Activated CD8-positive, alpha-beta memory T cell treated with anti-CD3 and anti-CD28 coated beads for 36 hours (primary cell): ENCODE measurements around the gene NAV3. TPM values are rescaled to one million over a fixed set of nuclear protein-coding genes. Genes with fewer than 3 reads are reported as not detected.

ENCODE experiments used
- CTCF ChIA-PET: fragments of 350-600 bp; sonication (Branson Sonifier 250); formaldehyde crosslinking; loops from one replicate; lab custom pipeline; 2021; ENCODE audit warnings: antibody characterized with exemption; lab: Charles Lee
- POLR2A ChIA-PET: fragments of 350-600 bp; sonication (Branson Sonifier 250); formaldehyde crosslinking; loops from one replicate; lab custom pipeline; 2021; ENCODE audit warnings: antibody characterized with exemption; lab: Charles Lee
- total RNA-seq, 2 experiments: library from RNA; stranded (reverse); gene quantifications; one replicate each; pipeline ENCODE4 v1.2.3, GENCODE V29; 2021

Gene NAV3
- total RNA-seq, 2 experiments from 2014 or later, result not detected

DNA sequence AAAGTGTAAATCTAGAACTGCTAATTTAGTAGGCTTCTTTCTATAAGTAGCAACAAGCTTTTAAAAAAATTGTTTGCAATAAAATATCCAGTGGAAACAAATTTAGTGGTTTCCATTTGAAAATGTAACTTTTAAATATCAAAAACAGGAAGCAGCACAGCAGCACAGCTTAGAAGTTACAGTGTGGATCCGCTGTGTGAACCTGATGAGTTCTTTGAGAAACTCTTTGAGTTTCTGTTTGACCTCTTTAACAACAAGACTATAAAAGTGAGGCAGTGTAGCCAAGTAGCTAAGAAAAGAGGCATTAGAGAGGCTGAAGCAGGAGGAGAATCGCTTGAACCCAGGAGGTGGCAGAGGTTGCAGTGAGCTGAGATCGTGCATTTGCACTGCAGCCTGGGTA, 178.3 kb downstream of the NAV3 start:
- POLR2A ChIA-PET, result no interaction called here
- CTCF ChIA-PET, result no interaction called here

DNA sequence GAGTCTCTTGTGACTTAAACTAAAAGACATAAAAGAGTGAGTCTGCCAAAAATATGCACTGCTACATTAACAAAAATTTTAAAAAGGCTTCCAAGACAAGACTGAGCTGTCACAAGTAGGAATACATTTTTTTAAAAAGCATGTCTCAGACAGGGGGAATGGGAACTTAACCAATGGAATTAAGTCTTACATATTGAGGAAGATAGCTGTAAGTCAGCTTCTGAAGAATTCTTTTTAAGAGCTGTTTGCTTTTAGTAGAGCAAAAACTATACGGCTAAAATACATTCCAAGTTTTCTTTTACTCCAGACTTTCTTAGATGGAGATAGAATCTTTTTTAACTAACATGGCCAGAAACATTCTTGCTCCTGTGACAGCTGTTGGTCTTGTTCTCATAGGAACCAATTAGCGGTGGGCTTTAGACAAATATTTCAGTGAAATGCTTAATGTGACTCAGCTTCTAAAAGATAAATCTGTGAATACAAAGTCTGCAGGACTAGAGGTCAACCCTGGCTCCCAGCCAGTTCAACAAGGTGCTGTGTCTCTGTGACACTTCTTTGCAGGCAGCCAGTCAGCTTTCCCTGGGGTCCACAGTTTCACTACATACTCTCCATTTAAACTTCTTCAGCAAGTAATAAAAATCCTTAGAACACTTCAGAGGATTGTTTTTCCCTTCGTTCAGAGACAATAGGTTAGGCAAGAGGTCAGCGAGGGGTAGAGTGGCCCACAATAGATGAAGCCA, 187.6 kb downstream of the NAV3 start:
- POLR2A ChIA-PET, result no interaction called here
- CTCF ChIA-PET, result no interaction called here

DNA sequence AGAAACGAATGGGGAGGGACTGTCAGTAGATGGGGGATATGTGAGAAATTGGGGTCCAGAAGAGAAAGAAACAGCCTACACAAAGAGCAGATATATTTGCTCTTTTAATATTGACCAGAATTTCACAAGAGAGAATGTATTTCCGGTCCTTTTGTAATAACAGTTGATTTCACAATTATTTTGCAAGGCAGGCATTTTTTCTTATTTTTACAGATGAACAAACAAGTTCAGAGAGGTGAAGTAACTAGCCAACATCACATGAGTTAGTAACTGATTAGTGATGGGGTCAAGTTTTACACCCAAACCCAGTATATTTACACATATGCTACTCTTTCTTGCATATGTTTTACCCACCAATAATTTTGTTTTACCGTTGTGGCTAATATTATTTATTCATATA, 188.2 kb downstream of the NAV3 start:
- ChIA-PET POLR2A (no interaction called here), CTCF (no interaction called here)

DNA sequence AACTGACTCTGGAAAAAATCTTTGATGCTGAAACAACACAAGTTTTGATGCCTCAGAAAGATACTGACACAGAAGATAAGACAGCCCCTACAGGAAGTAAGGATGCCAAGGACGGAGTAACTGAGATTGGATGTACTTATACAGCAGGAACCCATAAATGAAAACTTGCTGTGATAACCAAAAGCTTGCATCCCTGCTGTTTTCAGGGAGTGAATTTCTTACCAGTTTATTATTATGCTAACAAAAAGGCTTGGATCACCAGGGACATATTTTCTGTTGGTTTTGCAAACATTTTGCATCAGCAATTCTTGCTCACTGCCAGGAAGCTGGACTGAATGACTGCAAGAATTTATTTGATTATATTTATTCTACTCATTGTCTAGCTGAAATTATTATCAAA, 197.7 kb downstream of the NAV3 start:
- CTCF ChIA-PET, result no interaction called here
- POLR2A ChIA-PET, result no interaction called here

DNA sequence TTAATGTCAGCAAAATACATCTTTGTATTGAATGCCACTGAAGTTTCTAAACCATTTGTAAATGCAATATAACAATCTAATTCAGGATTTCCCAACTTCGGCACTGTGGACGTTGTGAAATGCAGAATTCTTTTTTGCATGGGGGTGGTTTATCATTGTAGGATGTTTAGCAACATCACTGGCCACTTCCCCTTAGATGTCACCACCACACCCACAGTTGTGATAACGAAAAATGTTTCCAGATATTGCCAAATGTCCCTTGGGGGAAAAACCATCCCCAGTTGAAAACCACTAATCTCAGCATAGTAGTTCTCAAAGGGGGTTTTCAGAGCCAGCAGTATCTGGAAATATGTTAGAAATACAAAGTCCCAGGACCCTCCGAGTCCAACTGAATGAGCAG, 203.3 kb downstream of the NAV3 start:
- ChIA-PET CTCF (no interaction called here), POLR2A (no interaction called here)

DNA sequence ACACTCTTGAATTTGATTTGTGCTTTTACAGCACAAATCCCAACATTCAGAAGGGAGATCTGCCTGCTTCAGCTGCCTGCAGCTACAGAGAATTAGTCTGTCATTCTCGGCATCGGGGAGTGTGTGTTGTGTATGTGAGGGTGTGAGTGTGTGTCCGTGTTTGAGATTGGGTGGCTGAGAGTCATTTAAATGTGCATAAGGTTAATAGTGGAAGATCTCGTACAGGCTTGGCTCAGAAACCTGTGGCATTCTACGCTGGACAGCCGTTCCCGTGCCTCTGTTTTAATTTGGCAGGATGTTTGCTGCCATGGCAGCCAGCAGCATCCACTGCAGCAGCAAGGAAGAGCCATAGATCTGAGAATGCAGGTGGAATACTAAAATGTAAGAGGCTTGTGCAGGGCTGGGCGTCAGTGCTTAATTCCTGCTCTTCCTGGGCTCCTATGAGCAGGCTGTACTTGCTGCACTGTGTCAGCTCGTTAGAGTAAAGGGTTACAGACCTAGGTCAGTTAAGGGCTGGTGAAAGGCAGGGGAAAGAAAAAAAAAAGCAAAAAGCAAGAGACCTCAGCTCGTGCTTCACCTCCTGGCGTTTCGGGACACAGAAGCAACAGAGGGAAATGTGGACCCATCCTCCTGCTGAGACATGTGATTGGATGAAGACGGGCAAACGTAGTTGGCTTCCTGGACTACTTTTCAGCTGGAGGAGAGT, 205.4 kb downstream of the NAV3 start:
- ChIA-PET CTCF (no interaction called here), POLR2A (no interaction called here)

DNA sequence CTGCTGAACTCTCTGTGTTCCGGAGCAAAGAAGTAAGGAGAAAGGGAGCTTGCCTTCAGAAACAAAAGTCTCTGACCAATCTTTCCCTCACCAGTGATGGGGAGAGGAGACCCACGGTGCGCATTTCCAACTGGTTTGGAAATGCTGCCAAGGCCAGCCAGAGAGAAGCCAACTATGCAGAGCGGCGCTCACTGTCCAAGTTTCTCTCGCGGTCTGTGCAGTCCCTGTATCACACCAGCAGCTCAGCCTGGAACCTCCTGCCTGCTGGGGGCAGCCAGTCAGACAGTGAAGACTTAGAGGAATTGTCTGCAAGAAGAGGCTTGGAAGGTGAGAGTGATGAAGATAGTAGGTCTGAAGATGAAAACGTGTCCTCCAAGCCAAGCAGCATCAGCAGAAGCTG, 206.2 kb downstream of the NAV3 start:
- ChIA-PET CTCF (no interaction called here), POLR2A (no interaction called here)

DNA sequence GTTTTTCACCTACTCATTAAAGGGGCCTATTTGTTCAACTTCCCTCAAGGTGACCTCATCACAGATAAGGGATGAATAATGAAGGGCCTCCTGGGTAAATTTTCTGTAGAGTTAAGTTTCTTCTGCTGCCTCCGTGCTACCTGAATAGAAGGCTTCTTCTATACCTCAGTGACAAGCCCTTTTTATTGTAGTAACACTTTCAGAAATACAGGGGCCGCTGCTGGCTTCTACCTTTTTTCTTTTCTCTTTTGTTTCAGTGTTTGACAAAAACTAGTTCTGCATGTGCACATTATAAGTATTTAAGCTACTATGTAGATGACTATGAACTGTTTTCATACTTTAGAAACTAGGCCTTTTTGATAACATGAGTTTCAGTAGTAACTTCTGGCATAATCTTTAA, 207.0 kb downstream of the NAV3 start:
- ChIA-PET CTCF (no interaction called here), POLR2A (no interaction called here)

DNA sequence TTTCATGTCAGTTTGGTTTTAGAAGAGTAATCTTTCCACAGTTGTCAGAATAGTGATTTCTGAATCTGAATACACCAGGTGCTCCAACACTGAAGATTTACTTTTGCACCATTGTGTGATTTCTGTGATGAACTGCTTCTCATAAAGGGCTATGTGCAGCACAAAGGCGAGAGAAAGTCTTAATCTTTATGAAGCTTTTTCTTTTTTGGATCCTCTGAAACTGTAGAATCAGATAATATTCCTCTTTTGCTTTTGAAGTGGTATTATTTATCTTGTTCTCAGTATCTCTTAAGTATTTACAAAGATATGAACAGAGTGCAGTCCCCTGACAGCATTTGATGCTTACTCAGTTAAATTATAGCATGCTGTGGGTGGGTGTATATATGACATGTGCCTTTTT, 207.8 kb downstream of the NAV3 start:
- POLR2A ChIA-PET, result no interaction called here
- CTCF ChIA-PET, result no interaction called here

DNA sequence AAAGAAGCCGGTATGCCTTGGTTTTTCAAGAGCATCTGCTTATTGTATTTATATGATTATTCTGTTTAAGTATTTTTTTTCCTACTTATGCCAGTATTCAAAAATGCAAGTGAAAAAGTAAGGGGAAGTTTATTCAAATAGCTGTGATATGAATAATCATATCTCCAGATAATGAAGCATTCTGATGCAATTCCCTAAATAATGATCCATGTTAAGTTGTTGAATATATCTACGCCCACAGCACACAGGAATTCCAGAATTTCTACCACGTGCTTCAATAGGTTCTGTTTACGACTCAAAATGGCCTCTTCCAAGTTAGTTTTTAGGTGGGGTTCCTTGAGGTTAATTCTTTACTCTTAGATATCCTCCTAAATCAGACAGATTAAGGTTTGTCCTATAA, 208.3 kb downstream of the NAV3 start:
- POLR2A ChIA-PET, result no interaction called here
- CTCF ChIA-PET, result no interaction called here

DNA sequence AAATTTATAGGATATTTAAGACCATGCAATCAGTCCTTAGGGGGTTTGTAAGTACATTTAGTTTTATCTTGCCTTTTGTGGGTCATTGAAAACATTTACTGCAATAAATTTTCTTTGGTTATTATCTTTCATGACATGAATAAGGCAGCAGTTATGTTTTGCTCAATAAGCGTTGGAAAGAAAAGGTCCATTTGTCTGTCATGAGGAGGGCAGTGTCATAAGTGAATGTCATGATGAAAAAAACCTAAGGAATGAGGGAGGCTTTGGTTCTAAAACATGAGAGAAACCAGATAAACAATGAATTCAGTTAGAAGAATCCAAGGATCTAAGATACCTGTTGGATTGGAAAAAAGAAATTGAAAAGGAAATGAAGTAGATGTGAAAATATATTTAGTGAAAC, 209.4 kb downstream of the NAV3 start:
- CTCF ChIA-PET, result no interaction called here
- POLR2A ChIA-PET, result no interaction called here

DNA sequence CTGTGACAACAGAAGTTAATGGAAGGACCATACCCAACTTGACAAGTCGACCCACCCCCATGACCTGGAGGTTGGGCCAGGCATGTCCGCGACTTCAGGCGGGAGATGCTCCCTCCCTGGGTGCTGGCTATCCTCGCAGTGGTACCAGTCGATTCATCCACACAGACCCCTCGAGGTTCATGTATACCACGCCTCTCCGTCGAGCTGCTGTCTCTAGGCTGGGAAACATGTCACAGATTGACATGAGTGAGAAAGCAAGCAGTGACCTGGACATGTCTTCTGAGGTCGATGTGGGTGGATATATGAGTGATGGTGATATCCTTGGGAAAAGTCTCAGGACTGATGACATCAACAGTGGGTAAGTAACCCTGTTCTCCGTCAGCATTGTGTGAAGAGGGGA, 220.1 kb downstream of the NAV3 start:
- CTCF ChIA-PET, result no interaction called here
- POLR2A ChIA-PET, result no interaction called here

DNA sequence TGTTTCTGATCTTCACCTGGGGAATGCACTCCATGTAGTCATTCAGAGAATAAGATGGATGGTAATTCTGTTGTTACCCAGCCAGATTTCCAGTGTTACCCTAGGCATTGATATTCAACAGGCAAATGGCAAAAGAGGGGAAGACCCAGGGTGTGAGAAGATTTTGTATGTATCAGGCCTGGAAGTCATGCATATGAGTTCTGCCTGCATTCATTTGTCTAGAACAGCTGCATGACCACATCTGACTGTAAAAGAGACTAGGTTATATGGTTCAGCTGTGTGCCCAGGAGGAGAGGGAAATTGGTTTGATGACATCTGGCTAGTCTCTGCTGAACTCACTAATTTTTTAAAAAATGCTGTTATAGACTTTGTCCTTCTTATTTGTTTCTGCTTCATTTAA, 224.9 kb downstream of the NAV3 start:
- CTCF ChIA-PET, result no interaction called here

DNA sequence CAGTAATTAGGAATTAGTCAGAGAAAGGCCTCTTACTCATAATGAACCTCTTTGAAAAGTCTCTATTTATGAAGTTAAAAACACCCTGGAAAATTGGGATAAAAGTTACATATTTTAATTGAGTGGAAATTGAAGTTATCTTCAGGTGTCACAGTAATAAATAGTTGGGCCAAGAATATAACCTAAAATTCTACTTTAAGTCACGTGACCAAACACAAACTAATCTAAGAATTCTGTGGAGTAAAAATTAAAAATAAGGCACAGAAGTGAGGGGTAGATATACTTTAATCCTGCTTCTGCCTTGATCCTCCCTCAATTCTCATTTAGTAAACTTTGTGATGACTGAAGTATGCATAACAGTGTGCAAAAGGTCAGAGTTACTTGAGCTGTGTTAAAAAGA, 226.4 kb downstream of the NAV3 start:
- CTCF ChIA-PET, result no interaction called here

More for the DNA sequence above, 224.9 kb downstream of the NAV3 start:
- POLR2A ChIA-PET, result no interaction called here

DNA sequence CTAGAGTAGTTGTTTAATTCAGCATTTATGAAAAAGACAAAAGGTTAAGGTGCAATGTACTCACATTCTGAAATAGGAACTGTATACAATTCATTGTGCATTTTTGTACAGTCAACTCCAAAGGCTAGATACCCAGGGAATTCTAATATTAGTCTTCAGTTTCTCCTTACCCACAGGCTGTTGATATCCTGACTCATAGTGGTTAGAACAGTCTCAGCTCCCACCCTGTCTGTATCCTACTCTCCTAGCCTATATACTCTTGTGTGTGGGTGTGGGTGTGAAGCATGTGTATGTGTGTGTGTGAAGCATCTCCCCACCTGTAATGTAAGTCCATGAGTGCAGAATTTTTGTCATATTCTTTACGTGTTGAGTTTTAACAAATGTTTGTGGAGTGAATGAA, 229.5 kb downstream of the NAV3 start:
- CTCF ChIA-PET, result no interaction called here
- POLR2A ChIA-PET, result no interaction called here

More for the DNA sequence above, 226.4 kb downstream of the NAV3 start:
- POLR2A ChIA-PET, result no interaction called here

DNA sequence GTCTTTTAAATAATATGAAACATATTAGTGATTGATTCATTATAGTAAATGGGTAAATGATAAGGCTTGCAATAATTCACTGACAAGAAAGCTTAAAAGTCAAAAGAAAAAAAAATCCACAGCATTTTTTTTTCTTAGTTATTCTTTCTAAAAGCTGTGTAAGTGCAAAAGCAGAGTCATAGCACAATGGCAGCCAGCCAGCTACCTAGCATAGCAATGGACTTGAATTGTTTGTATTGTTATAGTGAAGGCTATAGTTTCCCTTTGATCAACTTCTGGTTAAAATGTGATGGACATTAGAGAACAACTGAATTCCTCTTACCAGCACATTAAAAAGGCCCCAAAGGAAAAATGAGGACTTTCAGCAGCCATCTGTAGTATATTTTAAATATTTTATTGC, 232.1 kb downstream of the NAV3 start:
- POLR2A ChIA-PET, result no interaction called here
- CTCF ChIA-PET, result no interaction called here

DNA sequence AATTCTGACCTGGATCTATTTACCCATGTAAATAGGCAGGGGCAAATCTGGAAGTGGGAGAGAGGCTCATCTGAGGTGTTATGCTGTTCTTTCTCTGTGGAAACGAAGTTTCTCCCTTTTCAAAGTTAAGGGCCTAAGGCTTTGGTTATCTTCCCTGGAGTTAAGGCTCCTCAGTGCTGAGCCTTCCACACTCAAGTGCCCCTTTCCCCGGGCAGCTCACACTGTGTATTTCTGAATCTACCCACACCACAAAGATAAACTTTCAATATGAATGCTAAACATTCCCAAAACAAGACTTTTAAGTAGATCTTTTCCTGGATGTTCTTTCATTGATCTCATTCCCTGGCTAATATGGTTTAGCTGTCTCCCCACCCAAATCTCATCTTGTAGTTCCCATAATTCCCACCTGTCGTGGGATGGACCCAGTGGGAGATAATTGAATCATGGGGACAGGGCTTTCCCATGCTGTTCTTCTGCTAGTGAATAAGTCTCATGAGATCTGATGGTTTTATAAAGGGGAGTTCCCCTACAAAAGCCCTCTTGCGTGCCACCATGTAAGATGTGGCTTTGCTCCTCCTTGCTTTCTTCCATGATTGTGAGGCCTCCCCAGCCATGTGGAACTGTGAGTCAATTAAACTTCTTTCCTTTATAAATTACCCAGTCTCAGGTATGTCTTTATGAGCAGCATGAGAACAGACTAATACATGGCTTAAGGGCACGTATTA, 251.1 kb downstream of the NAV3 start:
- CTCF ChIA-PET, result no interaction called here
- POLR2A ChIA-PET, result no interaction called here

DNA sequence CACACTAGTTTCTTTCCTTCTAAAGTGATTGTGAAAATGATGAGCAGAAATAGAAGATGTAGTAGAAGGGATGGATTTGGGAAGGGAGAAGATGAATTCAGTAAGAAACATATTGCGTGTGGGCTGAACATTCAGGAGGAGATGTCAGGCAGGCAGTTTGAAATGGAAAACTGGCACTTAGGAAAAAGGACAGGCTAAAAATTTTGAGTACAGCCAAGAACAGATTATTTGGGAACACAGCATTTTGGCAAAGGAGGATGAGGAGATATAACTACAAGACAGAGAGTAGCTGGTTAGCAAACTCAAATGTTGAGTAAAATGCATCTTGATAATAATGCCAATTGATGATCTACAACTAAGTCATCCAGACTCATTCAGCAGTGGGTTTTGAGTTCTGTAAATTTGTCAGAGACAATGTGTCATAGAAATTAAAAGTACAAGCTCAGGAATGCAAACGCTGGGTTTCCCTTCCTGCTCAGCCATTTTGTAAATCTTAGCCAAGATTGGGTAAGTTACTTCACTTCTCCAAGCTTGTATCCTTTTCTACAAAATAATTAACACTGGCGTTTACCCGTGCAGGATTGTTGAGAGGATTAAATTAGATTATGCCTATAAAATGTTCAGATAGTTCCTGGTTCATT, 255.0 kb downstream of the NAV3 start:
- ChIA-PET CTCF (no interaction called here), POLR2A (no interaction called here)

DNA sequence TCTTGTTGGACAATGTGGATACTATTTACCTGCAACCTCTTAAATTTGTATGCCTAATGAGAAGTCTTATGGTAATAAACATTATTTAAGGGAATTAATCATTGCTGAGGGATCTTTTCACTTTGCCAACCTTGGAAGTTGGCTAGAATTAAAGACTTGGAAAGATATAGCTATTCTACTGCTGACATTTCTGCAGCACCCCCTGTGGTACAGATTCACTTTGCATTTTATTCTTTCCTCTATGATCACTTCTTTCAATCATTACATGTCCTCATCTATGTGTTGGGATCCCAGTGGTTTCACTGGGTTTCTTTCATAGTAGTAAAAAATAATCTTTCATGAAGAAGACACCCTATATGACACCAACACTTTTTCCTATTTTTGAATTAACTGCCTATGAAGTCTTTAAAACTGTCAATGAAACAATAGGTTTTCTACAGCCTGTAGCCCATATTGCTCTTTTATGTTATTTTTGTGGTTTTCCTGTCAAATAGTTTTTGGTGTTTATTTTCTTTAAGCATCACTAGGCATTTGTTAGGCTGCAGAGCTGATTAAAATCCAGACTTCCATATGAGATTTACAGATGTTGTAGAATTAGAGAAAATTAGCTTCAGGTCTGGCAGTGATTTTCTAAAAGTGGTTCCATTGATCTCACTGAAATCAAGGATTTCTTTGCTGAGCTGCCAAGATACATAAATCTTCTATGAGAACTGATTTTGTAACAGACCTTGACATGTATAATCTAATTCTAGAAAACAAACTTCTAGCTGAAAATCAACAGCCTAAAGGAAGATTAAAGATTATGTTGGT, 256.1 kb downstream of the NAV3 start:
- POLR2A ChIA-PET, result no interaction called here
- CTCF ChIA-PET, result no interaction called here

DNA sequence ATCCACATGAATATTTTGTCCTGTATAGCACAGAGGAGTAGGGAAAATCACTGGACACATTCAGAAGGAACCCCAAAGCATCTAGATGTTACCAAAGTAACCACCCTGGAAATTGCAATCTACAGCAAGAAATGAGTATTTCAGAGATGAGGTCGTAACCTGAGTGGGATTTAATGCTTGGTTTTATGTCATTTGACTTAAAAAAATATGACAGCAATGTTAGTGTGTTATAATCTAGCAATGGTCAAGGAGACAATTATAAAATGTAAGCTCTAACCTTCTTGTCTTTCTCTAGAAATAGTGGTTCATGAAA, 256.6 kb downstream of the NAV3 start:
- POLR2A ChIA-PET, result no interaction called here
- CTCF ChIA-PET, result no interaction called here
